MCF 10A (cell line): Measurements from ENCODE around the gene HDAC5. TPM values are rescaled to one million over a fixed set of nuclear protein-coding genes. Genes with fewer than 3 reads are reported as not detected.

Experiments
- BruUV-seq: library from RNA; stranded (reverse); fragments of 400-500 nt; replicated peaks from 2 replicates; lab custom pipeline; 2021; lab: Mats Ljungman, UMichigan
- CTCF ChIA-PET: fragments of 300-600 bp; sonication (Branson Sonifier 250); formaldehyde crosslinking; extraction: SDS; loops from one replicate; lab custom pipeline; 2021; ENCODE audit warnings: antibody characterized with exemption, inconsistent platforms; lab: Yijun Ruan, JAX
- POLR2A ChIA-PET: fragments of 300-600, 350-650 bp; sonication (Branson Sonifier 250); formaldehyde crosslinking; extraction: SDS; loops from one replicate; lab custom pipeline; 2020; ENCODE audit warnings: antibody characterized with exemption, inconsistent platforms; lab: Yijun Ruan, JAX
- DNase-seq: peaks from one replicate; pipeline ENCODE4 v3.0.0-alpha.2; 2018; ENCODE audit not compliant: unreplicated experiment
- H3K27ac Mint-ChIP-seq: one replicate; pipeline ENCODE4 v1.8.0; 2022; ENCODE audit warnings: mild to moderate bottlenecking, low read depth, mixed read lengths; ENCODE audit not compliant: unreplicated experiment
- H3K27me3 Mint-ChIP-seq: one replicate; pipeline ENCODE4 v1.8.0; 2022; ENCODE audit warnings: mixed read lengths; ENCODE audit not compliant: insufficient read depth, unreplicated experiment
- H3K36me3 Mint-ChIP-seq: one replicate; pipeline ENCODE4 v1.8.0; 2022; ENCODE audit warnings: mild to moderate bottlenecking, moderate library complexity, mixed read lengths; ENCODE audit not compliant: insufficient read depth, unreplicated experiment
- H3K4me1 Mint-ChIP-seq: one replicate; pipeline ENCODE4 v1.8.0; 2022; ENCODE audit warnings: mixed read lengths; ENCODE audit not compliant: insufficient read depth, unreplicated experiment
- H3K4me3 Mint-ChIP-seq: one replicate; pipeline ENCODE4 v1.8.0; 2022; ENCODE audit warnings: mild to moderate bottlenecking, moderate library complexity, mixed read lengths; ENCODE audit not compliant: unreplicated experiment
- H3K9me3 Mint-ChIP-seq: one replicate; pipeline ENCODE4 v1.8.0; 2022; ENCODE audit warnings: mixed read lengths; ENCODE audit not compliant: unreplicated experiment
- intact Hi-C: fragments of 100-400 bp; cut with micrococcal nuclease; formaldehyde crosslinking; loops from 2 replicates; pipeline ENCODE4 v1.14.1; 2022
- total RNA-seq: library from RNA; stranded (reverse); gene quantifications from 2 replicates; pipeline ENCODE4 v1.2.3, GENCODE V29; 2022
- TF ChIP-seq, protein P1 (sequence below): fragments of 200-600 bp; IDR thresholded peaks from one replicate; pipeline ENCODE4 v1.8.0; 2022; ENCODE audit warnings: antibody characterized with exemption, mild to moderate bottlenecking; ENCODE audit not compliant: unreplicated experiment

Gene HDAC5
- total RNA-seq, 1 experiment from 2014 or later = 12.1 TPM

DNA sequence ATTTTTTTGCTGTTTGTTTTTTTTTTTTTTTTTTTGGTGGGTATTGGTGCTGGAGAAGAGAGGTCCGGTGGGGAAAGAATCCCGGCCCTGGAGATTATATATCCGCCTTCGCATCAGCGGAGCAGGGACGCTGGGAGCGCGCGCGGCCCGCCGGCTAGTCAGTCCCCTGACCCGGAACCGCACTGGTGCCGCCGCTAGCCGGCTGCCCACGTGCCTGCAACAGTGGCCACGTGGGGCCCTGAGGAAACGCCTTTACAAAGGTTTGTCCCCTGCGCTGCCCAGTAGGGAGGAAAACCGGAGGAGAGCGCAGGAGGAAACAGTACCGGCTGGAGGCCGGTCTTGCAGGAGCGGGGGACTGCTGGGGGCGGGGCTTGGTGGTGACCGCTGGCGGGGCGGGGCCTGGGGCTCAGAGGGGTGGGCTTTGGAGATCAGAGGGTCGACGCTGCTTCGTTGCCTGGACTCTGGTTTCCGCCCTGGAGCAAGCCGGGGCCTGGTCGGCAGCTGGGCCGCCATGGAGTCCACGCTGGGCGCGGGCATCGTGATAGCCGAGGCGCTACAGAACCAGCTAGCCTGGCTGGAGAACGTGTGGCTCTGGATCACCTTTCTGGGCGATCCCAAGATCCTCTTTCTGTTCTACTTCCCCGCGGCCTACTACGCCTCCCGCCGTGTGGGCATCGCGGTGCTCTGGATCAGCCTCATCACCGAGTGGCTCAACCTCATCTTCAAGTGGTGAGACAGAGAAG lies 52.8 kb downstream of the HDAC5 start, which contains the start of gene G6PC3:
Gene G6PC3, plus strand, starts transcription at position 281 of the 743 bp plus-strand sequence. Its CDS starts 231 bp downstream, at position 512.
- H3K36me3 Mint-ChIP-seq = peaks cover 23% of the 10 kb centered on the region
- intact Hi-C loops = loop anchor here (2.0 kb wide), 1 partner anchor 64 kb away; no protein-coding TSS in a partner anchor
- peaks cover 26% of the 10 kb centered on the region for H3K4me1 Mint-ChIP-seq
- TF ChIP-seq, protein P1, sequence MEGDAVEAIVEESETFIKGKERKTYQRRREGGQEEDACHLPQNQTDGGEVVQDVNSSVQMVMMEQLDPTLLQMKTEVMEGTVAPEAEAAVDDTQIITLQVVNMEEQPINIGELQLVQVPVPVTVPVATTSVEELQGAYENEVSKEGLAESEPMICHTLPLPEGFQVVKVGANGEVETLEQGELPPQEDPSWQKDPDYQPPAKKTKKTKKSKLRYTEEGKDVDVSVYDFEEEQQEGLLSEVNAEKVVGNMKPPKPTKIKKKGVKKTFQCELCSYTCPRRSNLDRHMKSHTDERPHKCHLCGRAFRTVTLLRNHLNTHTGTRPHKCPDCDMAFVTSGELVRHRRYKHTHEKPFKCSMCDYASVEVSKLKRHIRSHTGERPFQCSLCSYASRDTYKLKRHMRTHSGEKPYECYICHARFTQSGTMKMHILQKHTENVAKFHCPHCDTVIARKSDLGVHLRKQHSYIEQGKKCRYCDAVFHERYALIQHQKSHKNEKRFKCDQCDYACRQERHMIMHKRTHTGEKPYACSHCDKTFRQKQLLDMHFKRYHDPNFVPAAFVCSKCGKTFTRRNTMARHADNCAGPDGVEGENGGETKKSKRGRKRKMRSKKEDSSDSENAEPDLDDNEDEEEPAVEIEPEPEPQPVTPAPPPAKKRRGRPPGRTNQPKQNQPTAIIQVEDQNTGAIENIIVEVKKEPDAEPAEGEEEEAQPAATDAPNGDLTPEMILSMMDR = no peak
- H3K4me3 Mint-ChIP-seq = peak within 1 kb of the TSS; percentile 92
- H3K27me3 Mint-ChIP-seq = no peaks in the 10 kb centered on the region
- peak; percentile 98 for DNase-seq
- H3K9me3 Mint-ChIP-seq = no peaks in the 10 kb centered on the region
- CTCF ChIA-PET = interaction anchor here (0.6 to 1.4 kb wide), 5 partner anchors 64 to 98 kb away, joined by 3 to 7 read pairs (median 3); no protein-coding TSS in a partner anchor
- BruUV-seq = TSS peak; percentile 63
- POLR2A ChIA-PET = interaction anchor here (0.5 to 3.8 kb wide), 17 partner anchors 8 to 614 kb away, joined by 3 to 20 read pairs (median 6); partner anchors contain the start of genes HDAC5, TMEM101 and TMUB2
- H3K27ac Mint-ChIP-seq = peak within 1 kb of the TSS; percentile 97

GRCh38 chr17:44069974-44070454 lies 53.4 kb downstream of the HDAC5 start:
- BruUV-seq = TSS peak; percentile 83
- no peaks in the 10 kb centered on the region for H3K9me3 Mint-ChIP-seq
- peaks cover 26% of the 10 kb centered on the region for H3K4me1 Mint-ChIP-seq
- intact Hi-C loops = loop anchor here (2.0 kb wide), 1 partner anchor 63 kb away; no protein-coding TSS in a partner anchor
- no peaks in the 10 kb centered on the region for H3K27me3 Mint-ChIP-seq
- peak overlapping the region; percentile 97 for H3K27ac Mint-ChIP-seq
- peaks cover 22% of the 10 kb centered on the region for H3K36me3 Mint-ChIP-seq
- CTCF ChIA-PET = interaction anchor here (0.5 to 1.4 kb wide), 5 partner anchors 63 to 98 kb away, joined by 3 to 7 read pairs (median 3); no protein-coding TSS in a partner anchor
- POLR2A ChIA-PET = interaction anchor here (0.5 to 3.8 kb wide), 14 partner anchors 9 to 672 kb away, joined by 3 to 20 read pairs (median 4); partner anchors contain the start of genes ARL4D, HDAC5, TMEM101 and TMUB2
- peak overlapping the region; percentile 92 for H3K4me3 Mint-ChIP-seq
- DNase-seq = peak; percentile 31
- TF ChIP-seq, protein P1 = no peak

GRCh38 chr17:44067545-44067940 lies 55.9 kb downstream of the HDAC5 start:
- TF ChIP-seq, protein P1 = no peak
- H3K4me3 Mint-ChIP-seq = peak overlapping the region; percentile 92
- H3K36me3 Mint-ChIP-seq = peaks cover 40% of the 10 kb centered on the region
- intact Hi-C loops = no loop called here
- POLR2A ChIA-PET = interaction anchor here (0.6 to 2.9 kb wide), 6 partner anchors 24 to 629 kb away, joined by 3 to 23 read pairs (median 10); partner anchors contain the start of gene HDAC5
- no peaks in the 10 kb centered on the region for H3K9me3 Mint-ChIP-seq
- H3K27me3 Mint-ChIP-seq = no peaks in the 10 kb centered on the region
- no TSS peak for BruUV-seq
- peaks cover 38% of the 10 kb centered on the region for H3K4me1 Mint-ChIP-seq
- no peak for DNase-seq
- CTCF ChIA-PET = no interaction called here
- H3K27ac Mint-ChIP-seq = no peak overlapping the region
